NB4 (cell line): ENCODE measurements around the gene INO80.

ENCODE experiments used
- DNase-seq: peaks from one replicate; pipeline ENCODE4 v3.0.0; 2010; ENCODE audit warnings: low read depth
- H3K4me3 ChIP-seq: one replicate; pipeline ENCODE4 v1.5.1; 2011; ENCODE audit warnings: mild to moderate bottlenecking, low read depth, low read length, moderate library complexity
- MAX ChIP-seq: IDR thresholded peaks from 2 replicates; pipeline ENCODE4 v1.6.1; 2011; ENCODE audit warnings: low read depth, low read length
- MYC ChIP-seq: IDR thresholded peaks from 2 replicates; pipeline ENCODE4 v1.6.1; 2011; ENCODE audit warnings: low read depth, low read length
- POLR2A ChIP-seq: IDR thresholded peaks from 2 replicates; pipeline ENCODE4 v1.6.1; 2011; ENCODE audit warnings: mild to moderate bottlenecking; ENCODE audit not compliant: insufficient read length; ENCODE audit errors: extremely low read depth
- TF ChIP-seq, protein P1 (sequence below): IDR thresholded peaks from one replicate; pipeline ENCODE4 v1.5.1; 2012; ENCODE audit warnings: low read depth, low read length

Gene INO80

DNA sequence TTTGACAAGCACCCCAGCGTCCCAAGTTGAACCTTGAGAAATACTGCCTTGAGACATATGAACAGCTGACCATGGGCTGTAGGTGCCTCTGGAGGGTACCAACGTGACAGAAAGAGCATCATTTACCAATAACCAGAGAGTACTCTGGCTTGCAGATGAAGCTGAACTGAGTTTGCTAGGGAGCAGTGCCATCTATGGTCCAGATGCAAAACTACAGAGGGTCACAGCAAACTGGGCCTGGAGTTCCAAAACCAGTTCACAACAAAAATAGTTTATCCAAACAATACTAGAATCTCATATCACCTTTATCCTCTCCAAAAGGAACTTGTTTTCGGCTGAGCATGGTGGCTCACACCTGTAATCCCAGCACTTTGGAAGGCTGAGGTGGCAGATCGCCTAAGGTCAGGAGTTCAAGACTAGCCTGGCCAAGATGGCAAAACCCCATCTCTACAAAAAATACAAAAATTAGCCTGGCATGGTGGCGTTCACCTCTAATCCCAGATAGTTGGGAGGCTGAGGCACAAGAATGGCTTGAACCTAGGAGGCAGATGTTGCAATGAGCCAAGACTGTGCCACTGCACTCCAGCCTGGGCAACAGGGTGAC lies 93.5 kb downstream of the INO80 start:
- DNase-seq = peak; percentile 66
- TF ChIP-seq, protein P1, sequence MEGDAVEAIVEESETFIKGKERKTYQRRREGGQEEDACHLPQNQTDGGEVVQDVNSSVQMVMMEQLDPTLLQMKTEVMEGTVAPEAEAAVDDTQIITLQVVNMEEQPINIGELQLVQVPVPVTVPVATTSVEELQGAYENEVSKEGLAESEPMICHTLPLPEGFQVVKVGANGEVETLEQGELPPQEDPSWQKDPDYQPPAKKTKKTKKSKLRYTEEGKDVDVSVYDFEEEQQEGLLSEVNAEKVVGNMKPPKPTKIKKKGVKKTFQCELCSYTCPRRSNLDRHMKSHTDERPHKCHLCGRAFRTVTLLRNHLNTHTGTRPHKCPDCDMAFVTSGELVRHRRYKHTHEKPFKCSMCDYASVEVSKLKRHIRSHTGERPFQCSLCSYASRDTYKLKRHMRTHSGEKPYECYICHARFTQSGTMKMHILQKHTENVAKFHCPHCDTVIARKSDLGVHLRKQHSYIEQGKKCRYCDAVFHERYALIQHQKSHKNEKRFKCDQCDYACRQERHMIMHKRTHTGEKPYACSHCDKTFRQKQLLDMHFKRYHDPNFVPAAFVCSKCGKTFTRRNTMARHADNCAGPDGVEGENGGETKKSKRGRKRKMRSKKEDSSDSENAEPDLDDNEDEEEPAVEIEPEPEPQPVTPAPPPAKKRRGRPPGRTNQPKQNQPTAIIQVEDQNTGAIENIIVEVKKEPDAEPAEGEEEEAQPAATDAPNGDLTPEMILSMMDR = peak; percentile 82
- TF ChIP-seq MYC = no peak; the same call in 1 of the 2 replicates
- no peak for TF ChIP-seq POLR2A
- no peak; the same call in 1 of the 2 replicates for TF ChIP-seq MAX
- H3K4me3 ChIP-seq = no peak overlapping the region

DNA sequence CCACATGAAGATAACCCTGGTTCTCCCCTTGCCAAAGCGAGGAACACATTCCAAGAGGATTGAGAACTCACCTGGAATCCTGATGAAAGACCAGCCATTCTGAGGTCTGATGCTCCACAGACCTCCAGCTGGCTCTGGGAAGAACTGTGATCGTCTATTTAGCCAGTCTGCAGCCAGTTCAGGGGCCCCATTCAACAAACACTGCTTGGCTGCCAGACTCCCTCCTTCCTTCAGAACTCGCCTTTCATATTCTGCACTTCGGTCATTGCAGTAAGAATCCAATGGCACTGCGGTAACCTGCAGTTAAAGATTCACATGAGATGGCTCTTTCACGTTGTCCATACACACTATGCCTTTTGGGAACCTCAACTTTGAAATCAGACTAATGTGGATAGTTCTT lies 95.3 kb downstream of the INO80 start:
- DNase-seq = no peak
- no peak for TF ChIP-seq MYC
- no peak for TF ChIP-seq POLR2A
- TF ChIP-seq, protein P1 = no peak
- no peak for TF ChIP-seq MAX
- H3K4me3 ChIP-seq = no peak overlapping the region

GRCh38 chr15:41020311-41020710 lies 95.8 kb downstream of the INO80 start:
- TF ChIP-seq MYC (no peak), POLR2A (no peak), MAX (no peak)
- TF ChIP-seq, protein P1 = no peak
- no peak for DNase-seq

DNA sequence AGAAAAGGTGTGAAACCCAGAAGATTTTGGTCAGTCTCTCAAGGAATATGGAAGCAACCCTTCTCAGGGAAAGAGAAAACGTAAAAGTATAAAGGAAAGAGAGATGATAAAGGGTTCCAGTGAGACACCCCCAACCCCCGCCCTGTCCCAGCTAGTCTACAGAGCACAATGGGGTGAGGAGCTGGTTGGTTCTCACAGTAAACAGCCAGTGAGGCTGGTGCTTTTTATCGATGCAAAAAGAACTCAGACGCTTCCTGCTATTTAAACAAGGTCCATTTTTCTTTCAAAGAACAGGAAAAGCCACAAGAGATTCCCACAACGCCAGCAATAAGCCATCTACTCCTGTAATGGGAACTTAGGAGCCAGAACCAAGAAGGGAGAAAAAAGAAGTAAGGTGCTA lies 96.9 kb downstream of the INO80 start:
- TF ChIP-seq POLR2A (no peak), MAX (no peak), MYC (no peak)
- TF ChIP-seq, protein P1 = no peak
- no peak overlapping the region for H3K4me3 ChIP-seq
- DNase-seq = no peak

More at GRCh38 chr15:41020311-41020710, 95.8 kb downstream of the INO80 start:
- no peak overlapping the region for H3K4me3 ChIP-seq

DNA sequence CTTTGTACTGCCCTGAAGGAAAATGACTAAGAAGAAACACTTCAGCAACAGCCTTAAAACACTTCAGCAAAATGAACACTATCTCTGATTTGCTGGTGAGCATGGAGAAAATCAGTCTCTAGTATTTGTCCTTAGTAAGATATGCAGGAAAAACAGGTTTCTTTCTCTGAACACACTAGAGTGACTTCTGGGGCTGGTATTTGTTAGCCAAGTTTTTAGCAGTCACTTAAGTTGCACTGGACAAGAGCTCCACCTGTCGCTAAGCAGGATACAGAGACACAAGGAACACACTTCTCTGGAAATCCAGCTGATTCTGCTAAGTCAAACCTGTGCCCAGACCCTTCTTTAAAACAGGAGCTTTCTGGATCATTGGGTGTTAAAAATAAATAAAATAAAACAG lies 97.5 kb downstream of the INO80 start:
- TF ChIP-seq MYC (no peak), POLR2A (no peak), MAX (no peak)
- TF ChIP-seq, protein P1 = no peak
- DNase-seq = no peak
- H3K4me3 ChIP-seq = no peak overlapping the region
